Activated CD4-positive, alpha-beta T cell treated with anti-CD3 and anti-CD28 coated beads for 36 hours (primary cell): ENCODE results near the gene KCNG2. TPM values are rescaled to one million over a fixed set of nuclear protein-coding genes. Genes with fewer than 3 reads are reported as not detected.

Source experiments
- ATAC-seq: fragments of 200-7000 bp; cut with Tn5 transposase; one replicate; pipeline ENCODE4 v1.10.0; 2021; ENCODE audit warnings: mild to moderate bottlenecking, moderate library complexity
- CTCF ChIA-PET: fragments of 350-600 bp; sonication (Branson Sonifier 250); formaldehyde crosslinking; loops from one replicate; lab custom pipeline; 2021; ENCODE audit warnings: antibody characterized with exemption; lab: Charles Lee
- POLR2A ChIA-PET: fragments of 350-600 bp; sonication (Branson Sonifier 250); formaldehyde crosslinking; loops from one replicate; lab custom pipeline; 2021; ENCODE audit warnings: antibody characterized with exemption, inconsistent platforms; lab: Charles Lee
- DNase-seq: peaks from one replicate; pipeline ENCODE4 v3.0.0-alpha.2; 2020
- H3K27ac Mint-ChIP-seq: one replicate; pipeline ENCODE4 v1.8.0; 2021; ENCODE audit warnings: mixed read lengths
- H3K27me3 Mint-ChIP-seq: one replicate; pipeline ENCODE4 v1.8.0; 2021; ENCODE audit warnings: mixed read lengths
- H3K36me3 Mint-ChIP-seq: one replicate; pipeline ENCODE4 v1.8.0; 2021; ENCODE audit warnings: low read depth, mixed read lengths
- H3K4me1 Mint-ChIP-seq: one replicate; pipeline ENCODE4 v1.8.0; 2021; ENCODE audit warnings: mixed read lengths
- H3K4me3 Mint-ChIP-seq: one replicate; pipeline ENCODE4 v1.8.0; 2021; ENCODE audit warnings: mild to moderate bottlenecking, moderate library complexity, mixed read lengths
- H3K9me3 Mint-ChIP-seq: one replicate; pipeline ENCODE4 v1.8.0; 2021; ENCODE audit warnings: low read depth, mixed read lengths
- intact Hi-C, 2 experiments: fragments of 100-400 bp; cut with DNase I in 1 of 2; cut with micrococcal nuclease in 1 of 2; formaldehyde crosslinking; loops; one replicate each; pipeline versions ENCODE4 v1.14.2 to v1.15.1; 2022 to 2024; cut with DNase I, micrococcal nuclease
- total RNA-seq, 2 experiments: library from RNA; stranded (reverse); gene quantifications; one replicate each; pipeline ENCODE4 v1.2.3, GENCODE V29; 2021

The KCNG2 gene
- total RNA-seq, 2 experiments from 2014 or later, result not detected

GRCh38 chr18:79796531-79797405, 970 bp upstream of the KCNG2 start:
- no peak for ATAC-seq
- peak overlapping the region; percentile 56 for H3K4me3 Mint-ChIP-seq
- no peaks in the 10 kb centered on the region for H3K9me3 Mint-ChIP-seq
- peaks cover 41% of the 10 kb centered on the region for H3K27me3 Mint-ChIP-seq
- CTCF ChIA-PET, result interaction anchor here (0.6 kb wide), 1 partner anchor 192 kb away, joined by 3 read pairs; no protein-coding TSS in a partner anchor
- no peak overlapping the region for H3K27ac Mint-ChIP-seq
- H3K36me3 Mint-ChIP-seq, result no peaks in the 10 kb centered on the region
- DNase-seq, result no peak
- POLR2A ChIA-PET, result no interaction called here
- H3K4me1 Mint-ChIP-seq, result peaks cover 11% of the 10 kb centered on the region
- intact Hi-C loops, result loop anchor here (5.0 to 10.0 kb wide), 3 partner anchors 166 to 361 kb away; partner anchors contain the start of gene HSBP1L1 (in 1 of the 2)

DNA sequence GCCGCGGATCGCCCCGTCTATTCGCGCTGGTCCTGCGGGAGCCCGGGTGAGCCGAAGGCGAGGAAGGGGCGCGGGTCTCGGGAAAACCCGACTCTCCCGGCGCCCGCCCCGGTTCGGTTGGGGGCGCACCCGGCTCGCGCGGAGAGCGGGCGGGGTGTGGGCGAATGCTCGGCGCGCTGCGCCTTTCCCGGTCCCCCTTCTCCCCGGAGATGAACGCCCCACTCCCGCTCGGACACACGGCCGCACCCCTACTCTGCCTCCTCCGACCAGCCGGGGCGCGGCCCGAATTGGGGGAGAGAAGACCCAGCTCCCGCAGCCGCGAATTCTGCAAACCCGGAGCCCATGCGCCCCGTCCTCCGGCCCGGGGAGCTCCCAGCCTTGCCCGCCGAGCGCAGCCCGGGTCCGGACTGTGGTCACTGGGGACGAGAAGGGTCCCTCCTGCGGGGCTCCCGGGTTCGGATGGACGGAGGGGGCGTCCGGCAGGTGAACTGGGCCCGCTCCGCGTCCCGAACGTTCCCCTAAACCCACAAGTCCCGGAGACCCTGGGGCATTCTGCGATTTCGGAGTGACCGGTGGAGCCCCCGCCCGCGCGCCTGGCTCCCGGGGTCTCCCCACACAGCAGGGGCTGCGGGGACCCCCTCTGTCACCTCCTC, 734 bp downstream of the KCNG2 start:
- Mint-ChIP-seq H3K27me3 (peaks cover 30% of the 10 kb centered on the region), H3K9me3 (no peaks in the 10 kb centered on the region), H3K27ac (no peak overlapping the region), H3K4me3 (no peak overlapping the region), H3K36me3 (no peaks in the 10 kb centered on the region), H3K4me1 (peaks cover 11% of the 10 kb centered on the region)
- ATAC-seq (no peak), DNase-seq (no peak)
- ChIA-PET CTCF (no interaction called here), POLR2A (interaction anchor here (0.7 kb wide), 1 partner anchor 396 kb away, joined by 4 read pairs; no protein-coding TSS in a partner anchor)
- intact Hi-C loops, result loop anchor here (5.0 to 10.0 kb wide), 3 partner anchors 164 to 359 kb away; partner anchors contain the start of gene HSBP1L1 (in 1 of the 2)

- DNase-seq, result no peak
- ChIA-PET POLR2A (no interaction called here), CTCF (no interaction called here)
- Mint-ChIP-seq H3K9me3 (no peaks in the 10 kb centered on the region), H3K27ac (no peak overlapping the region), H3K4me3 (no peak overlapping the region), H3K4me1 (peaks cover 11% of the 10 kb centered on the region), H3K27me3 (peaks cover 30% of the 10 kb centered on the region), H3K36me3 (no peaks in the 10 kb centered on the region)
- intact Hi-C loops, result loop anchor here (5.0 to 10.0 kb wide), 3 partner anchors 163 to 358 kb away; partner anchors contain the start of gene HSBP1L1 (in 1 of the 2)
- ATAC-seq, result no peak
These were observed 1.2 kb downstream of the KCNG2 start for GRCh38 chr18:79798999-79799370.

DNA sequence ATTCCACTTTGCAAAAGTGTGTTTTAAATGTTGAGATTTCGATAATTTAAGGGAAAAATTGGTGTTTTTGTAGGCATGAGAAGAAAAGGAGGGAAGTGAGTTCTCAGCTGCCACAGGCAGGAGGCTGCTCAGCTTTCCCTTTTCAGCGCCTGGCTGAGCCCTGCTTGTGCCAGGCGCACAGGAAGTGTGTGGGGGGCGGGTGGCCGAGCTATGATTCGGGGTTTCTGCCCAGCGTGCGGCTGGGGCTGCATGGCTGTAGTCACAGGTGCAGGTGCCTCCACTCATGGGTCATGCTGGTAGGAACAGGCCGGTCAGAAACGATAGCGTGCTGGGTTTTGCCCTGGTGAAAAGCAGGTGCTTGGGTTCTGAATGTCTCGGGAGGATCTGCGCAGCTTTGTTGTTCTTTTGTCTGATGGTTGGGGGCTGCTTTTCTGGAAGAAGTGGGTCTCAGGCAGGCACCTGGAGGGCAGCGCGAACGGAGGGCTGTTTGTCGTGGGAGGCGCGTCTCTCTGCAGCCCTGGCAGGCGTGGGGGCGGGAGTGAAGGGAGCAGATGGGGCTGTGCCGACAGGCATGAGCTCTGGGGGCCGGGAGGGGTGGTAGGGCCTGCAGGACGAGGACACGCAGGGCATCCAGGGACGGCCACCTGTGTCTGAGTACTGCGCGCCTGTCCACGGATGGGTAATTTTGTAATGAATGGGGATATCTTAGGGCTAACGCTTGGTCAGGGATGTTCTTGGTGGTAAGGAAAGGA, 2.1 kb downstream of the KCNG2 start:
- no peak overlapping the region for H3K4me3 Mint-ChIP-seq
- ChIA-PET CTCF (no interaction called here), POLR2A (no interaction called here)
- no peak for DNase-seq
- intact Hi-C loops, result loop anchor here (5.0 to 10.0 kb wide), 4 partner anchors 163 to 358 kb away; partner anchors contain the start of gene HSBP1L1 (in 1 of the 2)
- no peak overlapping the region for H3K27ac Mint-ChIP-seq
- H3K27me3 Mint-ChIP-seq, result peaks cover 28% of the 10 kb centered on the region
- peaks cover 11% of the 10 kb centered on the region for H3K4me1 Mint-ChIP-seq
- no peaks in the 10 kb centered on the region for H3K9me3 Mint-ChIP-seq
- ATAC-seq, result peak; percentile 16
- H3K36me3 Mint-ChIP-seq, result no peaks in the 10 kb centered on the region

- DNase-seq, result no peak
- peaks cover 24% of the 10 kb centered on the region for H3K27me3 Mint-ChIP-seq
- peaks cover 17% of the 10 kb centered on the region for H3K4me1 Mint-ChIP-seq
- POLR2A ChIA-PET, result no interaction called here
- CTCF ChIA-PET, result no interaction called here
- ATAC-seq, result no peak
- H3K9me3 Mint-ChIP-seq, result no peaks in the 10 kb centered on the region
- intact Hi-C loops, result loop anchor here in 1 of 2 experiments (5.0 kb wide), 1 partner anchor 177 kb away; no protein-coding TSS in a partner anchor
- H3K4me3 Mint-ChIP-seq, result no peak overlapping the region
- H3K27ac Mint-ChIP-seq, result no peak overlapping the region
- H3K36me3 Mint-ChIP-seq, result no peaks in the 10 kb centered on the region
These were observed 2.8 kb downstream of the KCNG2 start for GRCh38 chr18:79800371-79801180.

- no peak for DNase-seq
- intact Hi-C loops, result loop anchor here in 1 of 2 experiments (5.0 kb wide), 1 partner anchor 176 kb away; no protein-coding TSS in a partner anchor
- H3K36me3 Mint-ChIP-seq, result no peaks in the 10 kb centered on the region
- ChIA-PET POLR2A (no interaction called here), CTCF (interaction anchor here (1.1 kb wide), 1 partner anchor 24 kb away, joined by 3 read pairs; no protein-coding TSS in a partner anchor)
- H3K9me3 Mint-ChIP-seq, result no peaks in the 10 kb centered on the region
- no peak overlapping the region for H3K27ac Mint-ChIP-seq
- no peak for ATAC-seq
- H3K4me1 Mint-ChIP-seq, result peaks cover 19% of the 10 kb centered on the region
- H3K4me3 Mint-ChIP-seq, result no peak overlapping the region
- peaks cover 23% of the 10 kb centered on the region for H3K27me3 Mint-ChIP-seq
These were observed 3.5 kb downstream of the KCNG2 start for GRCh38 chr18:79801217-79801616.

DNA sequence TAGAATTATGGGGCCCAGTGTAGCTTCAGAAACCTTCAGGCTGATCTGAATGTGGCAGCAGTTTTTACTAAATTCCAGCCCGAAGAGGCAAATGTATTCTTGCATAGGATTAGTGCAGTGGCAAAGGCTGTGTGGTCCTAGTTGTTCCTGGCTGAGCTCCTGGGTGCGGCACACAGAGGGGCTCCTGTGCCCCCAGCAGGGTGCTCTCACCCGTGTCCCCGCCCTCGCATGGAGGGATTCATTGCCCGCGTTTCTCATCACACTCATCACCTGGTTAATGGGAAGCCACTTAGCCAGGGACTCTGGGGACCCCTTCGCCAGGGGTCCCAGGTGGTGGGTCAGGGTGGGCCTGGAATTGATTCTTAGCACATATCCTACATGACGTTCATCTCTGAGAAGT, 3.9 kb downstream of the KCNG2 start:
- H3K9me3 Mint-ChIP-seq, result no peaks in the 10 kb centered on the region
- DNase-seq (no peak), ATAC-seq (no peak)
- intact Hi-C loops, result loop anchor here in 1 of 2 experiments (5.0 kb wide), 1 partner anchor 176 kb away; no protein-coding TSS in a partner anchor
- no peak overlapping the region for H3K4me3 Mint-ChIP-seq
- H3K27me3 Mint-ChIP-seq, result peaks cover 19% of the 10 kb centered on the region
- H3K4me1 Mint-ChIP-seq, result peaks cover 19% of the 10 kb centered on the region
- POLR2A ChIA-PET, result no interaction called here
- H3K36me3 Mint-ChIP-seq, result no peaks in the 10 kb centered on the region
- CTCF ChIA-PET, result interaction anchor here (1.1 kb wide), 1 partner anchor 24 kb away, joined by 3 read pairs; no protein-coding TSS in a partner anchor
- H3K27ac Mint-ChIP-seq, result no peak overlapping the region

DNA sequence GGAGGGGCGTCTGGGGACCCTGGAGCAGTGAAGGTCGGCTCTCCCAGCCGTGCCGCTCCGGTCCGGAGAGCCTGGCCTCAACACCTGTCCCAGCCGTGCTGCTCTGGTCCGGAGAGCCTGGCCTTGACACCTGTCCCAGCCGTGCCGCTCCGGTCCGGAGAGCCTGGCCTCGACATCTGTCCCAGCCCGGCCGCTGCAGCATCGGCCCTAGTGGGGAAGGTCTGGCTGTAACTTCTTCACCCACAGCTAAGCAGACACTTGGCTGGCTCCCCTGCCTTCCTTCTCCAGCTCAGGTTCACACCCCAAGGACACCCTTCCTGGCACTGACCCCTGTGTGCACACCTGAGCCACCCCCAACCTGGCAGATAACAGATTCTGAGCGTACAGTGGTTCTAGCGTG, 4.6 kb downstream of the KCNG2 start:
- no peak for DNase-seq
- Mint-ChIP-seq H3K9me3 (no peaks in the 10 kb centered on the region), H3K27me3 (peaks cover 17% of the 10 kb centered on the region), H3K4me3 (no peak overlapping the region), H3K4me1 (peaks cover 17% of the 10 kb centered on the region), H3K36me3 (no peaks in the 10 kb centered on the region), H3K27ac (no peak overlapping the region)
- intact Hi-C loops, result loop anchor here in 1 of 2 experiments (5.0 kb wide), 1 partner anchor 175 kb away; no protein-coding TSS in a partner anchor
- POLR2A ChIA-PET, result no interaction called here
- ATAC-seq, result no peak
- CTCF ChIA-PET, result interaction anchor here (1.1 kb wide), 1 partner anchor 23 kb away, joined by 3 read pairs; no protein-coding TSS in a partner anchor

DNA sequence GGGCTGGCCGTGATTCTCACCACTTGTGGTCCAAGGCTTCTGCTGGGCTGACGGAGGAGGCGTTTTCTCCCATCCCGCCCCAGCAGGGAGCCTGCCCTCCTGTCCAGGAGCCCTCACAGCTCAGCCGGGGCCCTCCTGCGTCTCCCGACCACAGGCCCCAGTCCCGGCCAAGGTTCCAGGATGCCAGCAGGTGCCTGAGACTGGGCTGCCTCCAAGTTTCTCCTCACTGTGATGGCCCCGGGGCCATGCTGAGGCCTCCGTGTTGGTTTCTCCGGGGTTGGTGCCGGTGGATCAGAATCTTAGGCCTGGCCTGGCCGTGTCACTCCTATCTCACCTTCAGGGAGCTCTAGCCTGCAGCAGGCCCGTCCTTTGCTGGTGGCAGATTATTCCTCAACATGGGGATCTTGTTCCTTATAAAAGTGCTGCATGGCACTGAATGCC, 5.9 kb downstream of the KCNG2 start:
- H3K9me3 Mint-ChIP-seq, result no peaks in the 10 kb centered on the region
- H3K27ac Mint-ChIP-seq, result no peak overlapping the region
- intact Hi-C loops, result loop anchor here in 1 of 2 experiments (5.0 kb wide), 1 partner anchor 174 kb away; no protein-coding TSS in a partner anchor
- peaks cover 14% of the 10 kb centered on the region for H3K27me3 Mint-ChIP-seq
- H3K4me3 Mint-ChIP-seq, result no peak overlapping the region
- ChIA-PET POLR2A (no interaction called here), CTCF (no interaction called here)
- DNase-seq (no peak), ATAC-seq (no peak)
- H3K4me1 Mint-ChIP-seq, result peaks cover 15% of the 10 kb centered on the region
- no peaks in the 10 kb centered on the region for H3K36me3 Mint-ChIP-seq

DNA sequence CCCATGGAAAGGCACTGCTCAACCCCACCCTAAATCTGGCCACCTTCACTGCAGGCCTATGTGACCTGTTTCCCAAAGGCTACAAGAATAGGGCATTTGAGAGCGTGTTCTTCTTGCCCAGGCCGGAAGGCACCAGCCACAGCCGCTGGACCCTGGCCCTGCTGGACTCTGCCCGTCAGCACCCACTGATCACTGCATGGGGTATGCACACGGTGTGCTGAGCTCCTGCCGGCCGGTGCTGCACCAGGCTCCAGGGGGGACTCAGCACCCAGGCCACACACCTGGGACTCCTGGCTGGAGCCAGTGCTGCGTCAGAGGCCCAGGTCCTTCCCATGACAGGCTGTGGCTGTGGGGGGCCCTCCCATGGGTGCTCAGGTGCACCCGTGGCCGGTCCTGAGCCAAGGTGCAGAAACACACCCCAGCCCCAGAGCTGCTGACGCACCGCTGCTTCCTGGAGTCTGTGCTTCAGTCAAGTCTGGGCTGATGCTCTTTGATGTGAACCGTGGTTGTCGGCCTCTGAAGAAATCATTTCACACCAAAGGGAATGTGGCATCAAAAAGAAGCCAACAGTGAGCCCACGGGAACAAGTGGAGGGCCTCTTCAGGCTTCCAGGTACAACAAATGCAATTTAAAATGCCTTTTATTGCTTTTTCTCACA, 6.5 kb downstream of the KCNG2 start:
- Mint-ChIP-seq H3K4me3 (no peak overlapping the region), H3K27me3 (peaks cover 10% of the 10 kb centered on the region), H3K27ac (no peak overlapping the region), H3K9me3 (no peaks in the 10 kb centered on the region), H3K36me3 (no peaks in the 10 kb centered on the region), H3K4me1 (peaks cover 11% of the 10 kb centered on the region)
- intact Hi-C loops, result loop anchor here in 1 of 2 experiments (5.0 kb wide), 1 partner anchor 173 kb away; no protein-coding TSS in a partner anchor
- DNase-seq (no peak), ATAC-seq (peak; percentile 30)
- POLR2A ChIA-PET, result no interaction called here
- CTCF ChIA-PET, result interaction anchor here (0.5 kb wide), 1 partner anchor 54 kb away, joined by 3 read pairs; no protein-coding TSS in a partner anchor
